ENCODE measurements around the gene PTPN4.

DNA sequence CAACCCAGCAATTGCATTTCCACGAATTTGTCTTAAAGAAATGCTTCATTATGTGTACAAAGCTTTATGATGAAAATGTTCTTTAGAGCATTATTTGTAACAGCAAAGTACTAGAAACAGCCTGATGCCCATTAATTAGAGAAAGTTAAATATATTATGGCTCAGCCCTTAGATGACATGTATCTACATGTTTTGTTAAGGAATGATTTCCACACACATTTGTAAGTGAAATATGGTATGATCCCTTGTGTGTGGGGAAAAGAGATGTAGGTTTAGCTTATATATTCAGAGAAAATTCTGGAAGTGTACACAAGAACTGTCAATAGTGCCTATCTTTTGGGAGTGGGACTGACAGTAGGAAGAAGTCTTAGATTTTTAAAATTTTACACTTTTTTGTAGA, 3.8 kb upstream of the PTPN4 start:
- TF ChIP-seq, protein P1, sequence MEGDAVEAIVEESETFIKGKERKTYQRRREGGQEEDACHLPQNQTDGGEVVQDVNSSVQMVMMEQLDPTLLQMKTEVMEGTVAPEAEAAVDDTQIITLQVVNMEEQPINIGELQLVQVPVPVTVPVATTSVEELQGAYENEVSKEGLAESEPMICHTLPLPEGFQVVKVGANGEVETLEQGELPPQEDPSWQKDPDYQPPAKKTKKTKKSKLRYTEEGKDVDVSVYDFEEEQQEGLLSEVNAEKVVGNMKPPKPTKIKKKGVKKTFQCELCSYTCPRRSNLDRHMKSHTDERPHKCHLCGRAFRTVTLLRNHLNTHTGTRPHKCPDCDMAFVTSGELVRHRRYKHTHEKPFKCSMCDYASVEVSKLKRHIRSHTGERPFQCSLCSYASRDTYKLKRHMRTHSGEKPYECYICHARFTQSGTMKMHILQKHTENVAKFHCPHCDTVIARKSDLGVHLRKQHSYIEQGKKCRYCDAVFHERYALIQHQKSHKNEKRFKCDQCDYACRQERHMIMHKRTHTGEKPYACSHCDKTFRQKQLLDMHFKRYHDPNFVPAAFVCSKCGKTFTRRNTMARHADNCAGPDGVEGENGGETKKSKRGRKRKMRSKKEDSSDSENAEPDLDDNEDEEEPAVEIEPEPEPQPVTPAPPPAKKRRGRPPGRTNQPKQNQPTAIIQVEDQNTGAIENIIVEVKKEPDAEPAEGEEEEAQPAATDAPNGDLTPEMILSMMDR (IDR thresholded peaks at IDR 0.05): no peak
- no peak for TF ChIP-seq POLR2AphosphoS5 (IDR thresholded peaks at IDR 0.05)
